Trophoblast cell (in vitro differentiated cells and primary cell): Measurements from ENCODE around the gene OR11H6.
"Not testable (repeated sequence)": the region's sequence is repeated elsewhere in the genome, so short reads cannot be mapped to it uniquely, and the experiment has no call there.

ENCODE experiments used
- DNase-seq, 2 donors: peaks; one replicate each; pipeline ENCODE4 v3.0.0-alpha.2; 2016
- H2AFZ ChIP-seq: 2 replicates; pipeline ENCODE4 v1.6.1; 2013; ENCODE audit warnings: low read length, moderate library complexity, mild to moderate bottlenecking; ENCODE audit not compliant: insufficient read depth, poor library complexity
- H2AK5ac ChIP-seq: 2 replicates; pipeline ENCODE4 v1.6.1; 2013; ENCODE audit warnings: mild to moderate bottlenecking, low read length
- H2BK120ac ChIP-seq: 2 replicates; pipeline ENCODE4 v1.6.1; 2013; ENCODE audit warnings: low read length, mild to moderate bottlenecking, moderate library complexity; ENCODE audit not compliant: insufficient read depth, poor library complexity
- H2BK12ac ChIP-seq: 2 replicates; pipeline ENCODE4 v1.6.1; 2013; ENCODE audit warnings: mild to moderate bottlenecking, low read length, moderate library complexity
- H2BK5ac ChIP-seq: 2 replicates; pipeline ENCODE4 v1.6.1; 2013; ENCODE audit warnings: low read length, low read depth, moderate library complexity, mild to moderate bottlenecking; ENCODE audit not compliant: poor library complexity
- H3K14ac ChIP-seq: 2 replicates; pipeline ENCODE4 v1.6.1; 2013; ENCODE audit warnings: mild to moderate bottlenecking, low read length
- H3K18ac ChIP-seq: 2 replicates; pipeline ENCODE4 v1.6.1; 2013; ENCODE audit warnings: mild to moderate bottlenecking, low read length
- H3K23ac ChIP-seq: 2 replicates; pipeline ENCODE4 v1.6.1; 2013; ENCODE audit warnings: low read length
- H3K27ac ChIP-seq: 2 replicates; pipeline ENCODE4 v1.5.1; 2013; ENCODE audit warnings: low read depth, mild to moderate bottlenecking, inconsistent platforms, low read length, moderate library complexity
- H3K27me3 ChIP-seq: 2 replicates; pipeline ENCODE4 v1.6.1; 2013; ENCODE audit warnings: inconsistent platforms, mild to moderate bottlenecking, low read length, moderate library complexity; ENCODE audit not compliant: insufficient read depth
- H3K36me3 ChIP-seq, 2 experiments: 1 replicate in 1 of 2; 2 replicates in 1 of 2; pipeline ENCODE4 v1.6.1; 2013; ENCODE audit warnings: low read length in 2 of 2, mild to moderate bottlenecking in 2 of 2, moderate library complexity in 1 of 2; ENCODE audit not compliant: insufficient read depth in 2 of 2, control insufficient read depth in 1 of 2
- H3K4ac ChIP-seq: 2 replicates; pipeline ENCODE4 v1.6.1; 2013; ENCODE audit warnings: low read depth, mild to moderate bottlenecking, low read length, moderate library complexity
- H3K4me1 ChIP-seq, 2 experiments: 1 replicate in 1 of 2; 2 replicates in 1 of 2; pipeline ENCODE4 v1.6.1; 2013; ENCODE audit warnings: low read length in 2 of 2, mild to moderate bottlenecking in 2 of 2, moderate library complexity in 1 of 2; ENCODE audit not compliant: insufficient read depth in 2 of 2, control insufficient read depth in 1 of 2
- H3K4me2 ChIP-seq: 2 replicates; pipeline ENCODE4 v1.6.1; 2013; ENCODE audit warnings: inconsistent platforms, mild to moderate bottlenecking, low read length, moderate library complexity
- H3K4me3 ChIP-seq: 2 replicates; pipeline ENCODE4 v1.5.1; 2013; ENCODE audit warnings: mild to moderate bottlenecking, low read depth, low read length, inconsistent platforms
- H3K79me1 ChIP-seq: one replicate; pipeline ENCODE4 v1.6.1; 2013; ENCODE audit warnings: low read length
- H3K79me2 ChIP-seq: 2 replicates; pipeline ENCODE4 v1.6.1; 2013; ENCODE audit warnings: low read length, mild to moderate bottlenecking; ENCODE audit not compliant: control insufficient read depth, insufficient read depth, poor library complexity
- H3K9ac ChIP-seq: 2 replicates; pipeline ENCODE4 v1.6.1; 2013; ENCODE audit warnings: mild to moderate bottlenecking, low read length
- H3K9me3 ChIP-seq: 2 replicates; pipeline ENCODE4 v1.6.1; 2013; ENCODE audit warnings: low read depth, mild to moderate bottlenecking, control low read depth, inconsistent platforms, low read length; ENCODE audit not compliant: insufficient read depth
- H4K12ac ChIP-seq: 2 replicates; pipeline ENCODE4 v1.6.1; 2013; ENCODE audit warnings: low read depth, mild to moderate bottlenecking, low read length, moderate library complexity
- H4K8ac ChIP-seq: 2 replicates; pipeline ENCODE4 v1.6.1; 2013; ENCODE audit warnings: low read depth, mild to moderate bottlenecking, low read length, moderate library complexity
- H4K91ac ChIP-seq: one replicate; pipeline ENCODE4 v1.6.1; 2013; ENCODE audit warnings: low read depth, mild to moderate bottlenecking, low read length, moderate library complexity
- WGBS: extraction: QIAGEN DNeasy Blood & Tissue Kit; methylation state at CpG from one replicate; pipeline ENCODE4 v1.1.7; 2013; ENCODE audit warnings: missing lambda C conversion rate; ENCODE audit not compliant: insufficient read length, insufficient coverage; ENCODE audit errors: extremely low coverage; 5-methylcytosine and 5-hydroxymethylcytosine counted together

OR11H6 gene

DNA sequence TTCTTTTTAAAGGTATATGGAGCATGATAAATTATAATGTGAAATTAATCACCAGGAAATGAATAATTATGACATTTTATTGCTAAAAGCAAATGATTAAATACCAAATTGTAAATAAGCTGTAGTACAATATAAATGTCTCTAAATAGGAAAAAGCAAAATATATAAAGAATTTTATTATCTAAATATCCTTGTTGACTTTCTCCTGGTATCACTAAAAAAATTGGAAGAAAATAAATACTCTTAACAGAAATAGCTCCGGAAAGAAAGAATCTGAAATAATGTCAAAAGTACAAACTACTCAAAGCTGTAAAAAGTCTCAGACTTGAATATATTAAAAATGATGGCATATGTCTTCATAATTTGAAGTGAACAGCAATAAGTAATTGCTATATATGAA is 5.2 kb downstream of the OR11H6 start, which contains the start of gene OR11H7:
Gene OR11H7 (plus strand): TSS at position 301 of the 400 bp plus-strand sequence.
- Histone ChIP-seq H2BK12ac (no peak within 1 kb of the TSS), H3K79me1 (no peaks in the 10 kb centered on the region), H3K23ac (no peak within 1 kb of the TSS), H4K12ac (no peak within 1 kb of the TSS), H3K4ac (no peak within 1 kb of the TSS), H2AK5ac (no peak within 1 kb of the TSS), H3K14ac (no peak within 1 kb of the TSS), H2BK120ac (no peak within 1 kb of the TSS), H2AFZ (no peak within 1 kb of the TSS), H3K4me1 (no peaks in the 10 kb centered on the region), H3K4me3 (no peak within 1 kb of the TSS), H3K9ac (no peak within 1 kb of the TSS), H2BK5ac (no peak within 1 kb of the TSS), H4K91ac (no peak within 1 kb of the TSS), H3K79me2 (no peaks in the 10 kb centered on the region), H3K9me3 (peaks cover 11% of the 10 kb centered on the region), H3K27me3 (peaks cover 2% of the 10 kb centered on the region), H3K27ac (no peak within 1 kb of the TSS), H3K18ac (no peak within 1 kb of the TSS), H3K4me2 (no peak within 1 kb of the TSS), H3K36me3 (no peaks in the 10 kb centered on the region), H4K8ac (no peak within 1 kb of the TSS)
- no peak for DNase-seq
- no CpG with 5 or more reads among the region's 1 CpG for WGBS

- not testable (repeated sequence) for H3K27me3 ChIP-seq, H4K8ac ChIP-seq, H3K79me1 ChIP-seq, H3K36me3 ChIP-seq, H2BK5ac ChIP-seq, H3K9ac ChIP-seq, H3K27ac ChIP-seq, H2BK12ac ChIP-seq, H3K79me2 ChIP-seq, H3K4ac ChIP-seq, H2AK5ac ChIP-seq, H3K14ac ChIP-seq, H2AFZ ChIP-seq, H4K91ac ChIP-seq, H2BK120ac ChIP-seq, H3K9me3 ChIP-seq, H3K4me2 ChIP-seq, H3K4me3 ChIP-seq, H3K4me1 ChIP-seq, H3K18ac ChIP-seq, H4K12ac ChIP-seq, DNase-seq, H3K23ac ChIP-seq
- WGBS: no CpG with 5 or more reads among the region's 4 CpGs
These were observed 11.9 kb downstream of the OR11H6 start for GRCh38 chr14:20235415-20235814.

GRCh38 chr14:20247646-20248246 is 24.2 kb downstream of the OR11H6 start:
- Histone ChIP-seq H3K27me3 (no peaks in the 10 kb centered on the region), H3K27ac (no peak overlapping the region), H3K18ac (no peak overlapping the region), H2AK5ac (no peak overlapping the region), H3K9ac (no peak overlapping the region), H3K14ac (no peak overlapping the region), H3K23ac (no peak overlapping the region), H4K91ac (no peak overlapping the region), H3K4ac (no peak overlapping the region), H2AFZ (no peak overlapping the region), H3K4me1 (no peaks in the 10 kb centered on the region), H4K8ac (no peak overlapping the region), H3K9me3 (peaks cover 10% of the 10 kb centered on the region), H3K4me2 (no peak overlapping the region), H2BK5ac (no peak overlapping the region), H3K79me1 (no peaks in the 10 kb centered on the region), H3K36me3 (no peaks in the 10 kb centered on the region), H4K12ac (no peak overlapping the region), H3K4me3 (no peak overlapping the region), H3K79me2 (no peaks in the 10 kb centered on the region), H2BK120ac (no peak overlapping the region), H2BK12ac (no peak overlapping the region)
- no CpG with 5 or more reads among the region's 3 CpGs for WGBS
- peak in 1 of 2 donors; percentile 55 for DNase-seq

DNA sequence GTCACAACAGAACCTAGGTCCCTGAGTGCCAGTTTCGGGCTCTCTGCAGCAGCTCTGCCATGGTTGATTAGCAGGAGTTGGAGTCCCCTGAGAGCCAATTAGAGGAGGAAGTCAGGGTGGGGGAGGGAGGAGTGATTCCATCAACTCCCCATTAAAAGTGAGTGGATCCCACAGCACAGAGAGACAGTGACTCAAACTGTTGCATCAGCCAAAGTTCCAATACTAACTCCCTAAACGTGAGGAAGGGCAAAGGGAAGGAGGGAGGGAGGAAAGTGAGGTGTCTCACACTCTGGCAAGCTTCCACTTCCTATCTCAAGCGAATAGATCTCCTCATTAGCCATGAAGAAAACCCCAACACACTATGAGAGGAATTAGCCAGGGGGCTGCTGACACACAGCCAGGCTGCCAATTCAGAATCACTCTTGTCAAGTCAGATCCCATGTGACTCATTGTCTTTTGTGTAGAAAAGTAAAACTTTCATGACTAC is 39.2 kb downstream of the OR11H6 start:
- Histone ChIP-seq H3K27me3 (no peaks in the 10 kb centered on the region), H2BK120ac (no peak overlapping the region), H4K8ac (no peak overlapping the region), H3K4ac (no peak overlapping the region), H3K79me1 (no peaks in the 10 kb centered on the region), H4K12ac (no peak overlapping the region), H4K91ac (no peak overlapping the region), H3K23ac (no peak overlapping the region), H3K27ac (no peak overlapping the region), H3K4me2 (no peak overlapping the region), H2BK12ac (no peak overlapping the region), H3K18ac (no peak overlapping the region), H3K36me3 (no peaks in the 10 kb centered on the region), H3K4me1 (no peaks in the 10 kb centered on the region), H3K9me3 (peaks cover 2% of the 10 kb centered on the region), H3K9ac (no peak overlapping the region), H3K4me3 (no peak overlapping the region), H2BK5ac (no peak overlapping the region), H3K14ac (no peak overlapping the region), H2AK5ac (no peak overlapping the region), H3K79me2 (no peaks in the 10 kb centered on the region), H2AFZ (no peak overlapping the region)
- WGBS: no CpG with 5 or more reads among the region's 3 CpGs
- no peak for DNase-seq
